H1 (cell line): ENCODE results near the gene RLBP1. TPM values are rescaled to one million over a fixed set of nuclear protein-coding genes. Genes with fewer than 3 reads are reported as not detected.

Experiments
- CTCF ChIA-PET: fragments of 300-600 bp; sonication (Branson Sonifier 250); formaldehyde crosslinking; loops from one replicate; lab custom pipeline; 2021; ENCODE audit not compliant: partially characterized antibody; lab: Charles Lee
- POLR2A ChIA-PET: fragments of 300-600 bp; sonication (Branson Sonifier 250); formaldehyde crosslinking; loops from one replicate; lab custom pipeline; 2021; ENCODE audit warnings: inconsistent platforms; ENCODE audit not compliant: partially characterized antibody; lab: Charles Lee
- DNase-seq, 2 experiments: peaks; one replicate each; pipeline versions ENCODE4 v3.0.0 to v3.0.0-alpha.2; 2010 to 2022; ENCODE audit warnings: low spot score in 2 of 2, low read depth in 1 of 2, mixed read lengths in 1 of 2
- FAIRE-seq: peaks from 2 replicates; lab custom pipeline; 2011; peaks lifted over from hg19 to GRCh38; lab: Jason Lieb, UNC
- H2AFZ ChIP-seq: 2 replicates; pipeline ENCODE4 v1.8.1; 2012; ENCODE audit warnings: low read length, inconsistent platforms
- H2AK5ac ChIP-seq: 2 replicates; pipeline ENCODE4 v1.6.1; 2013; ENCODE audit warnings: low read depth, low read length
- H2BK120ac ChIP-seq: replicated peaks from 2 replicates; pipeline ENCODE3; 2013; ENCODE audit warnings: low read depth, low read length, inconsistent platforms
- H2BK12ac ChIP-seq: 2 replicates; pipeline ENCODE4 v1.6.1; 2013; ENCODE audit warnings: low read depth, low read length
- H2BK15ac ChIP-seq: 2 replicates; pipeline ENCODE4 v1.6.1; 2013; ENCODE audit warnings: low read length
- H2BK20ac ChIP-seq: 2 replicates; pipeline ENCODE4 v1.6.1; 2013; ENCODE audit warnings: low read length
- H2BK5ac ChIP-seq: 2 replicates; pipeline ENCODE4 v1.6.1; 2013; ENCODE audit warnings: low read depth, low read length
- H3K14ac ChIP-seq: 2 replicates; pipeline ENCODE4 v1.6.1; 2013; ENCODE audit warnings: inconsistent platforms; ENCODE audit not compliant: insufficient read length
- H3K18ac ChIP-seq: 2 replicates; pipeline ENCODE4 v1.6.1; 2013; ENCODE audit warnings: low read length; ENCODE audit errors: extremely low read depth
- H3K23ac ChIP-seq: 2 replicates; pipeline ENCODE4 v1.6.1; 2013; ENCODE audit warnings: inconsistent platforms; ENCODE audit not compliant: insufficient read length
- H3K23me2 ChIP-seq: 2 replicates; pipeline ENCODE4 v1.6.1; 2013; ENCODE audit warnings: low read depth, low read length
- H3K27ac ChIP-seq: 2 replicates; pipeline ENCODE4 v1.6.1; 2011; ENCODE audit warnings: low read depth, low read length, inconsistent platforms
- H3K27me3 ChIP-seq, 4 experiments: replicated peaks in 1 of 4; 1 replicate in 1 of 4; 2 replicates in 3 of 4; pipeline versions ENCODE4 v1.6.1 to v1.8.1; 2011 to 2013; ENCODE audit warnings: low read length in 3 of 4, mild to moderate bottlenecking in 3 of 4, inconsistent platforms in 2 of 4, mixed read lengths in 2 of 4, moderate library complexity in 1 of 4; ENCODE audit not compliant: control insufficient read depth in 3 of 4, insufficient read depth in 3 of 4; ENCODE audit errors: extremely low read depth in 1 of 4
- H3K36me3 ChIP-seq, 4 experiments: 2 replicates each; pipeline versions ENCODE4 v1.6.1 to v1.8.1; 2011 to 2013; ENCODE audit warnings: mild to moderate bottlenecking in 4 of 4, low read length in 3 of 4, moderate library complexity in 2 of 4, control low read depth in 1 of 4, inconsistent platforms in 1 of 4; ENCODE audit not compliant: insufficient read depth in 4 of 4, control insufficient read depth in 2 of 4
- H3K4ac ChIP-seq: replicated peaks from 2 replicates; pipeline ENCODE3; 2013; ENCODE audit warnings: low read length, low read depth, mixed read lengths, inconsistent platforms; ENCODE audit not compliant: insufficient read length
- H3K4me1 ChIP-seq, 4 experiments: replicated peaks in 1 of 4; 1 replicate in 1 of 4; 2 replicates in 3 of 4; pipeline versions ENCODE4 v1.6.1 to v1.8.1; 2011 to 2013; ENCODE audit warnings: low read length in 3 of 4, inconsistent platforms in 2 of 4, mixed read lengths in 1 of 4; ENCODE audit not compliant: insufficient read depth in 4 of 4, control insufficient read depth in 3 of 4
- H3K4me2 ChIP-seq, 2 experiments: 2 replicates each; pipeline versions ENCODE4 v1.6.1 to v1.8.1; 2011 to 2013; ENCODE audit warnings: low read depth in 2 of 2, low read length in 2 of 2, control low read depth in 1 of 2, inconsistent platforms in 1 of 2, mild to moderate bottlenecking in 1 of 2; ENCODE audit not compliant: insufficient read depth in 1 of 2
- H3K4me3 ChIP-seq, 4 experiments: fragments of 200-600, 300-600 bp in 1 of 4; sonication (generic), shearing (Covaris generic), sonication (Bioruptor Twin) in 1 of 4; 2 replicates each; pipeline versions ENCODE4 v1.5.1 to v1.8.1; 2011 to 2016; ENCODE audit warnings: low read length in 4 of 4, low read depth in 3 of 4, control low read depth in 2 of 4, inconsistent platforms in 2 of 4, mild to moderate bottlenecking in 2 of 4, mixed read lengths in 1 of 4, moderate library complexity in 1 of 4; ENCODE audit not compliant: insufficient read depth in 2 of 4; ENCODE audit errors: extremely low read depth in 1 of 4
- H3K56ac ChIP-seq: replicated peaks from 2 replicates; pipeline ENCODE3; 2013; ENCODE audit warnings: low read depth, mild to moderate bottlenecking, mixed read lengths, low read length, inconsistent platforms; ENCODE audit not compliant: insufficient read length
- H3K79me1 ChIP-seq: 2 replicates; pipeline ENCODE4 v1.6.1; 2013; ENCODE audit warnings: low read depth, low read length, control low read depth
- H3K79me2 ChIP-seq, 2 experiments: 2 replicates each; pipeline versions ENCODE4 v1.6.1 to v1.8.1; 2012 to 2013; ENCODE audit warnings: low read length in 2 of 2, mild to moderate bottlenecking in 2 of 2, inconsistent platforms in 1 of 2; ENCODE audit not compliant: insufficient read depth in 2 of 2, control insufficient read depth in 1 of 2
- H3K9ac ChIP-seq, 4 experiments: replicated peaks in 1 of 4; 1 replicate in 1 of 4; 2 replicates in 3 of 4; pipeline versions ENCODE4 v1.6.1 to v1.8.1; 2011 to 2013; ENCODE audit warnings: low read depth in 3 of 4, low read length in 3 of 4, control low read depth in 2 of 4, mild to moderate bottlenecking in 2 of 4, moderate library complexity in 2 of 4, inconsistent platforms in 1 of 4; ENCODE audit errors: extremely low read depth in 1 of 4
- H3K9me3 ChIP-seq, 2 experiments: 2 replicates each; pipeline versions ENCODE4 v1.6.1 to v1.8.1; 2012 to 2013; ENCODE audit warnings: mild to moderate bottlenecking in 2 of 2, moderate library complexity in 2 of 2, control low read depth in 1 of 2, inconsistent platforms in 1 of 2, low read depth in 1 of 2, low read length in 1 of 2, mixed read lengths in 1 of 2; ENCODE audit not compliant: insufficient read depth in 2 of 2
- H4K20me1 ChIP-seq, 2 experiments: replicated peaks in 1 of 2; 2 replicates each; pipeline versions ENCODE3 to v1.8.1; 2011 to 2013; ENCODE audit warnings: inconsistent platforms in 2 of 2, low read length in 2 of 2, mild to moderate bottlenecking in 1 of 2; ENCODE audit not compliant: insufficient read depth in 2 of 2, control insufficient read depth in 1 of 2
- H4K5ac ChIP-seq: 2 replicates; pipeline ENCODE4 v1.6.1; 2013; ENCODE audit warnings: low read length, low read depth, mixed read lengths, inconsistent platforms; ENCODE audit not compliant: insufficient read length
- H4K8ac ChIP-seq: 2 replicates; pipeline ENCODE4 v1.8.0; 2013; ENCODE audit warnings: mild to moderate bottlenecking, moderate library complexity, low read length, inconsistent platforms; ENCODE audit not compliant: insufficient read depth; ENCODE audit errors: extremely low read depth
- H4K91ac ChIP-seq: replicated peaks from 2 replicates; pipeline ENCODE3; 2013; ENCODE audit warnings: low read length, mixed read lengths, inconsistent platforms; ENCODE audit not compliant: insufficient read length
- BACH1 ChIP-seq: IDR thresholded peaks from 2 replicates; pipeline ENCODE4 v1.6.1; 2012; ENCODE audit warnings: low read length, improper control_type of control experiment
- BCL11A ChIP-seq, 2 experiments: IDR thresholded peaks; one replicate each; pipeline ENCODE4 v1.6.1; 2011; ENCODE audit warnings: low read depth in 2 of 2, low read length in 2 of 2, mild to moderate bottlenecking in 2 of 2
- CBX8 ChIP-seq: fragments of 300-800, 300-1000 bp; sonication (generic); IDR thresholded peaks from 2 replicates; pipeline ENCODE4 v1.7.1; 2016; ENCODE audit warnings: low read depth, low read length, borderline replicate concordance
- CREB1 ChIP-seq: IDR thresholded peaks from 2 replicates; pipeline ENCODE4 v1.6.1; 2012; ENCODE audit warnings: inconsistent platforms
- CTBP2 ChIP-seq: IDR thresholded peaks from 2 replicates; pipeline ENCODE4 v1.7.0; 2011; ENCODE audit warnings: borderline replicate concordance, mild to moderate bottlenecking, moderate library complexity, mixed read lengths, low read length; ENCODE audit not compliant: insufficient read depth, insufficient read length
- NANOG ChIP-seq: IDR thresholded peaks from 2 replicates; pipeline ENCODE4 v1.6.1; 2011; ENCODE audit warnings: low read length, low read depth, mild to moderate bottlenecking, inconsistent platforms; ENCODE audit not compliant: insufficient read depth, poor library complexity, severe bottlenecking
- POLR2A ChIP-seq, 2 experiments: IDR thresholded peaks; 1 replicate in 1 of 2; 2 replicates in 1 of 2; pipeline ENCODE4 v1.6.1; 2011; ENCODE audit warnings: low read depth in 2 of 2, low read length in 2 of 2, mild to moderate bottlenecking in 2 of 2; ENCODE audit errors: control extremely low read depth in 1 of 2
- POU5F1 ChIP-seq: IDR thresholded peaks from 2 replicates; pipeline ENCODE4 v1.6.1; 2011; ENCODE audit warnings: low read depth, mild to moderate bottlenecking, low read length, moderate library complexity
- RAD21 ChIP-seq, 2 experiments: IDR thresholded peaks in 1 of 2; conservative IDR thresholded peaks in 1 of 2; 2 replicates each; pipeline ENCODE4 v1.6.1; 2011; ENCODE audit warnings: low read depth in 2 of 2, low read length in 2 of 2, improper control_type of control experiment in 1 of 2, inconsistent platforms in 1 of 2, mild to moderate bottlenecking in 1 of 2, moderate library complexity in 1 of 2
- RFX5 ChIP-seq: IDR thresholded peaks from 2 replicates; pipeline ENCODE4 v1.6.1; 2011; ENCODE audit warnings: low read depth, low read length, improper control_type of control experiment, borderline replicate concordance
- RNF2 ChIP-seq: fragments of 200-900, 300-1000 bp; sonication (generic); IDR thresholded peaks from 2 replicates; pipeline ENCODE4 v1.7.1; 2016; ENCODE audit warnings: borderline replicate concordance, low read depth, mild to moderate bottlenecking, antibody characterized with exemption, low read length; ENCODE audit not compliant: poor library complexity, severe bottlenecking; ENCODE audit errors: missing control alignments
- SAP30 ChIP-seq: fragments of 300-600 bp; sonication (generic); IDR thresholded peaks from 2 replicates; pipeline ENCODE4 v1.7.1; 2012; ENCODE audit warnings: low read length, moderate library complexity, mild to moderate bottlenecking, inconsistent platforms; ENCODE audit not compliant: insufficient read depth, insufficient replicate concordance
- SIX5 ChIP-seq: IDR thresholded peaks from 2 replicates; pipeline ENCODE4 v1.6.1; 2011; ENCODE audit warnings: mild to moderate bottlenecking, low read depth, low read length
- TEAD4 ChIP-seq: IDR thresholded peaks from 2 replicates; pipeline ENCODE4 v1.6.1; 2012; ENCODE audit warnings: low read depth, low read length, inconsistent platforms, mixed read lengths
- WGBS, 2 experiments: shearing (Covaris generic) in 1 of 2; methylation state at CpG; one replicate each; pipeline versions ENCODE4 v1.1.6 to v1.1.7; 2013 to 2015; ENCODE audit warnings: low lambda C conversion rate in 2 of 2, mixed read lengths in 2 of 2, inconsistent platforms in 1 of 2, low coverage in 1 of 2, missing lambda C conversion rate in 1 of 2; ENCODE audit not compliant: insufficient replicate concordance in 2 of 2, insufficient coverage in 1 of 2, insufficient read length in 1 of 2; ENCODE audit errors: extremely low coverage in 1 of 2, missing lambda C conversion rate in 1 of 2; 5-methylcytosine and 5-hydroxymethylcytosine counted together
- polyA plus RNA-seq, 7 experiments: library from polyadenylated mRNA; depleted of rRNA in 3 of 7; stranded (reverse) in 5 of 7; unstranded in 2 of 7; fragments of >200 nt in 5 of 7; fragments of 200-250 nt in 2 of 7; gene quantifications; 1 replicate in 5 of 7; 2 replicates in 1 of 7; 4 replicates in 1 of 7; pipeline versions ENCODE4 v1.2.1 to v1.2.3, GENCODE V29; 2011 to 2013; ENCODE audit warnings: missing spikeins in 2 of 7, mixed read lengths in 2 of 7
- total RNA-seq: library from RNA; stranded (reverse); fragmentation: NEBNext Ultra II Directional; extraction: Animal tissue kit (Norgen Biotek cat#: 25700); gene quantifications from 2 replicates; pipeline ENCODE4 v1.2.1, GENCODE V29; 2021

Gene RLBP1
- total and polyA plus RNA-seq, 2 of the 8 experiments (the other 6 are each of a cell fraction or from before 2014, with no cell fraction given), result 0.05 TPM; not detected in 1

GRCh38 chr15:89172921-89173320, 48.5 kb downstream of the RLBP1 start:
- no peaks in the 10 kb centered on the region for H4K20me1 ChIP-seq
- H3K23ac ChIP-seq, result no peak overlapping the region
- H3K56ac ChIP-seq, result no peak overlapping the region
- no peak for DNase-seq
- H4K5ac ChIP-seq, result no peak overlapping the region
- H2BK20ac ChIP-seq, result no peak overlapping the region
- no peaks in the 10 kb centered on the region for H3K79me2 ChIP-seq
- H3K79me1 ChIP-seq, result no peaks in the 10 kb centered on the region
- H2BK12ac ChIP-seq, result no peak overlapping the region
- no peaks in the 10 kb centered on the region; the same call in 1 of the 2 replicates for H3K23me2 ChIP-seq
- ChIA-PET CTCF (interaction anchor here (0.9 to 10.5 kb wide), 18 partner anchors 7 to 293 kb away, joined by 3 to 198 read pairs (median 9); partner anchors contain the start of gene ABHD2), POLR2A (interaction anchor here (1.3 kb wide), 1 partner anchor 276 kb away, joined by 4 read pairs; no protein-coding TSS in a partner anchor)
- no peak overlapping the region for H3K4me3 ChIP-seq
- no peak for FAIRE-seq
- no peak overlapping the region for H2BK120ac ChIP-seq
- H3K9ac ChIP-seq, result no peak overlapping the region
- peaks cover 0 to 3% (median 0%) of the 10 kb centered on the region in 4 experiments; a peak in 1 of 8 replicates for H3K36me3 ChIP-seq
- no peak overlapping the region for H2BK5ac ChIP-seq
- H4K8ac ChIP-seq, result no peak overlapping the region
- no peak overlapping the region for H2AFZ ChIP-seq
- H4K91ac ChIP-seq, result no peak overlapping the region
- TF ChIP-seq POLR2A (IDR thresholded peaks at IDR 0.05; ENCODE audit: control extremely low read depth in 1 of 2, low read depth in 2 of 2, low read length in 2 of 2), result no peak
- TF ChIP-seq BACH1, result no peak
- no peak for TF ChIP-seq BCL11A (IDR thresholded peaks at IDR 0.05; ENCODE audit: low read depth in 2 of 2, low read length in 2 of 2)
- TF ChIP-seq SAP30, result no peak
- TF ChIP-seq TEAD4, result no peak
- no peak for TF ChIP-seq RAD21 (IDR thresholded peaks at IDR 0.05 in 1 of 2, conservative IDR thresholded peaks at IDR 0.05 in 1 of 2; ENCODE audit: low read depth in 2 of 2, low read length in 2 of 2)
- no peak for TF ChIP-seq NANOG
- no peak for TF ChIP-seq POU5F1
- TF ChIP-seq RFX5, result no peak
- no peak for TF ChIP-seq CTBP2
- no peak for TF ChIP-seq CREB1
- TF ChIP-seq CBX8, result no peak
- no peak for TF ChIP-seq SIX5
- TF ChIP-seq RNF2, result no peak
- H3K27ac ChIP-seq, result no peak overlapping the region
- H3K9me3 ChIP-seq, result no peaks in the 10 kb centered on the region
- H3K4ac ChIP-seq, result no peak overlapping the region
- H3K4me2 ChIP-seq, result no peak overlapping the region
- WGBS, 2 experiments, result 88% methylated on average over 2 of the region's 2 CpGs; no CpG with 5 or more reads in 1 of the 2 experiments
- H2AK5ac ChIP-seq, result no peak overlapping the region
- no peak overlapping the region for H2BK15ac ChIP-seq
- no peaks in the 10 kb centered on the region for H3K27me3 ChIP-seq
- no peaks in the 10 kb centered on the region for H3K4me1 ChIP-seq
- no peak overlapping the region for H3K14ac ChIP-seq
- no peak overlapping the region for H3K18ac ChIP-seq
